ENCODE results near the gene PLLP. TPM values are rescaled to one million over a fixed set of nuclear protein-coding genes. Genes with fewer than 3 reads are reported as not detected.

PLLP gene
- total and polyA plus RNA-seq, 10 of the 15 experiments (the other 5 are each of a cell fraction or from before 2014, with no cell fraction given), result 0.21 to 5.8 (median 0.67) TPM

DNA sequence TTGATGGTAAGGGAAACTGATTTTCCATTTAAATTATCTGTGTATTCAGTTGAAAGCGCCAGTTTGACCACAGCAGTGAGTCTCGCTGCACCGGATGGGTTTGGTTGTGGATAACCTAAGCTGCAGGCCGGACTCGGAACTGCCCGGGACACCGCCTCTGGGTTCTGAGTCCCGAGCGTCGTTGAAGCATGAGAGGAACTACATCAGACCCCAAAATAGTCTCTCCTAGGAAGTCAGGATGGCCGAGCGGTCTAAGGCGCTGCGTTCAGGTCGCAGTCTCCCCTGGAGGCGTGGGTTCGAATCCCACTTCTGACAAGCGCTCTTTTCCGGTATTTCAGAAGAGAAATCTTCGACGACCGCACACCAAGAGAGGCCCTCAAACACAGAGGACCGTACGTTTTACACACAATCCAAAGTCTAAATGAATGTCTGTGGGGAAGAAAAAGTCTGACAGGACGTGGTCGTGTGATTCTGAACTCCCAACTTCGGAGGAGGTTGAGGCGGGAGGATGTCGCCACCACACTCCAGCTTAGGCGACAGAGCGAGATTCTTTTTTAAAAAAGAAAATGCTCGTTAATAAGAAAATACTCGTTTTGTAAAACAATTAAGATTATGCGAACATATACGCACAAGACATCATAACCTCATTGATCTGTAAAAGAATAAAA is 15.4 kb upstream of the PLLP start (continued):
- TF ChIP-seq IRF4 (IDR thresholded peaks at IDR 0.05; ENCODE audit: low read depth, low read length) (peak; percentile 51; the same call in 1 of the 2 replicates), SMAD5 (IDR thresholded peaks at IDR 0.05; ENCODE audit: low read depth) (no peak), TARDBP (IDR thresholded peaks at IDR 0.05; ENCODE audit: borderline replicate concordance) (peak; percentile 95), ZNF384 (IDR thresholded peaks at IDR 0.05; ENCODE audit: borderline replicate concordance, low read depth, low read length) (no peak), ZNF274 (IDR thresholded peaks at IDR 0.05; ENCODE audit: insufficient read depth, insufficient read length) (no peak), HCFC1 (IDR thresholded peaks at IDR 0.05; ENCODE audit: low read length) (peak; percentile 45; the same call in 1 of the 2 replicates), YBX1 (IDR thresholded peaks at IDR 0.05) (no peak), PAX8 (IDR thresholded peaks at IDR 0.05) (no peak), KAT2A (conservative IDR thresholded peaks at IDR 0.05; ENCODE audit: control insufficient read depth, low read depth, low read length) (no peak), ZNF217 (IDR thresholded peaks at IDR 0.05) (peak; percentile 90), FOXK2 (IDR thresholded peaks at IDR 0.05) (no peak; the same call in 1 of the 2 replicates), TAF1 (IDR thresholded peaks at IDR 0.05; ENCODE audit: borderline replicate concordance, low read depth, low read length) (no peak), CBX3 (IDR thresholded peaks at IDR 0.05; ENCODE audit: borderline replicate concordance, low read depth) (no peak), ZNF622 (IDR thresholded peaks at IDR 0.05) (no peak)
- TF ChIP-seq, protein P1, sequence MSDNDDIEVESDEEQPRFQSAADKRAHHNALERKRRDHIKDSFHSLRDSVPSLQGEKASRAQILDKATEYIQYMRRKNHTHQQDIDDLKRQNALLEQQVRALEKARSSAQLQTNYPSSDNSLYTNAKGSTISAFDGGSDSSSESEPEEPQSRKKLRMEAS (IDR thresholded peaks at IDR 0.05; ENCODE audit: low read depth, low read length), result 0 out of 2 replicates have a peak, but pooled peaks have one; percentile 12
- TF ChIP-seq, protein P2, sequence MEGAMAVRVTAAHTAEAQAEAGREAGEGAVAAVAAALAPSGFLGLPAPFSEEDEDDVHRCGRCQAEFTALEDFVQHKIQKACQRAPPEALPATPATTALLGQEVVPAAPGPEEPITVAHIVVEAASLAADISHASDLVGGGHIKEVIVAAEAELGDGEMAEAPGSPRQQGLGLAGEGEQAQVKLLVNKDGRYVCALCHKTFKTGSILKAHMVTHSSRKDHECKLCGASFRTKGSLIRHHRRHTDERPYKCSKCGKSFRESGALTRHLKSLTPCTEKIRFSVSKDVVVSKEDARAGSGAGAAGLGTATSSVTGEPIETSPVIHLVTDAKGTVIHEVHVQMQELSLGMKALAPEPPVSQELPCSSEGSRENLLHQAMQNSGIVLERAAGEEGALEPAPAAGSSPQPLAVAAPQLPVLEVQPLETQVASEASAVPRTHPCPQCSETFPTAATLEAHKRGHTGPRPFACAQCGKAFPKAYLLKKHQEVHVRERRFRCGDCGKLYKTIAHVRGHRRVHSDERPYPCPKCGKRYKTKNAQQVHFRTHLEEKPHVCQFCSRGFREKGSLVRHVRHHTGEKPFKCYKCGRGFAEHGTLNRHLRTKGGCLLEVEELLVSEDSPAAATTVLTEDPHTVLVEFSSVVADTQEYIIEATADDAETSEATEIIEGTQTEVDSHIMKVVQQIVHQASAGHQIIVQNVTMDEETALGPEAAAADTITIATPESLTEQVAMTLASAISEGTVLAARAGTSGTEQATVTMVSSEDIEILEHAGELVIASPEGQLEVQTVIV (IDR thresholded peaks at IDR 0.05; ENCODE audit: borderline replicate concordance, partially characterized antibody), result no peak
- TF ChIP-seq, protein P3, sequence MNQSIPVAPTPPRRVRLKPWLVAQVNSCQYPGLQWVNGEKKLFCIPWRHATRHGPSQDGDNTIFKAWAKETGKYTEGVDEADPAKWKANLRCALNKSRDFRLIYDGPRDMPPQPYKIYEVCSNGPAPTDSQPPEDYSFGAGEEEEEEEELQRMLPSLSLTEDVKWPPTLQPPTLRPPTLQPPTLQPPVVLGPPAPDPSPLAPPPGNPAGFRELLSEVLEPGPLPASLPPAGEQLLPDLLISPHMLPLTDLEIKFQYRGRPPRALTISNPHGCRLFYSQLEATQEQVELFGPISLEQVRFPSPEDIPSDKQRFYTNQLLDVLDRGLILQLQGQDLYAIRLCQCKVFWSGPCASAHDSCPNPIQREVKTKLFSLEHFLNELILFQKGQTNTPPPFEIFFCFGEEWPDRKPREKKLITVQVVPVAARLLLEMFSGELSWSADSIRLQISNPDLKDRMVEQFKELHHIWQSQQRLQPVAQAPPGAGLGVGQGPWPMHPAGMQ (IDR thresholded peaks at IDR 0.05; ENCODE audit: borderline replicate concordance), result no peak
- TF ChIP-seq, protein P4, sequence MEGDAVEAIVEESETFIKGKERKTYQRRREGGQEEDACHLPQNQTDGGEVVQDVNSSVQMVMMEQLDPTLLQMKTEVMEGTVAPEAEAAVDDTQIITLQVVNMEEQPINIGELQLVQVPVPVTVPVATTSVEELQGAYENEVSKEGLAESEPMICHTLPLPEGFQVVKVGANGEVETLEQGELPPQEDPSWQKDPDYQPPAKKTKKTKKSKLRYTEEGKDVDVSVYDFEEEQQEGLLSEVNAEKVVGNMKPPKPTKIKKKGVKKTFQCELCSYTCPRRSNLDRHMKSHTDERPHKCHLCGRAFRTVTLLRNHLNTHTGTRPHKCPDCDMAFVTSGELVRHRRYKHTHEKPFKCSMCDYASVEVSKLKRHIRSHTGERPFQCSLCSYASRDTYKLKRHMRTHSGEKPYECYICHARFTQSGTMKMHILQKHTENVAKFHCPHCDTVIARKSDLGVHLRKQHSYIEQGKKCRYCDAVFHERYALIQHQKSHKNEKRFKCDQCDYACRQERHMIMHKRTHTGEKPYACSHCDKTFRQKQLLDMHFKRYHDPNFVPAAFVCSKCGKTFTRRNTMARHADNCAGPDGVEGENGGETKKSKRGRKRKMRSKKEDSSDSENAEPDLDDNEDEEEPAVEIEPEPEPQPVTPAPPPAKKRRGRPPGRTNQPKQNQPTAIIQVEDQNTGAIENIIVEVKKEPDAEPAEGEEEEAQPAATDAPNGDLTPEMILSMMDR (IDR thresholded peaks at IDR 0.05 in 2 of 3, conservative IDR thresholded peaks at IDR 0.05 in 1 of 3; ENCODE audit: control insufficient read depth in 2 of 3, extremely low read depth in 1 of 3, insufficient read depth in 1 of 3, low read depth in 3 of 3, low read length in 3 of 3), result no peak; a peak in 2 of 6 replicates
- TF ChIP-seq, protein P5, sequence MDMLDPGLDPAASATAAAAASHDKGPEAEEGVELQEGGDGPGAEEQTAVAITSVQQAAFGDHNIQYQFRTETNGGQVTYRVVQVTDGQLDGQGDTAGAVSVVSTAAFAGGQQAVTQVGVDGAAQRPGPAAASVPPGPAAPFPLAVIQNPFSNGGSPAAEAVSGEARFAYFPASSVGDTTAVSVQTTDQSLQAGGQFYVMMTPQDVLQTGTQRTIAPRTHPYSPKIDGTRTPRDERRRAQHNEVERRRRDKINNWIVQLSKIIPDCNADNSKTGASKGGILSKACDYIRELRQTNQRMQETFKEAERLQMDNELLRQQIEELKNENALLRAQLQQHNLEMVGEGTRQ (IDR thresholded peaks at IDR 0.05; ENCODE audit: borderline replicate concordance, low read depth, low read length), result no peak
- TF ChIP-seq, protein P6, sequence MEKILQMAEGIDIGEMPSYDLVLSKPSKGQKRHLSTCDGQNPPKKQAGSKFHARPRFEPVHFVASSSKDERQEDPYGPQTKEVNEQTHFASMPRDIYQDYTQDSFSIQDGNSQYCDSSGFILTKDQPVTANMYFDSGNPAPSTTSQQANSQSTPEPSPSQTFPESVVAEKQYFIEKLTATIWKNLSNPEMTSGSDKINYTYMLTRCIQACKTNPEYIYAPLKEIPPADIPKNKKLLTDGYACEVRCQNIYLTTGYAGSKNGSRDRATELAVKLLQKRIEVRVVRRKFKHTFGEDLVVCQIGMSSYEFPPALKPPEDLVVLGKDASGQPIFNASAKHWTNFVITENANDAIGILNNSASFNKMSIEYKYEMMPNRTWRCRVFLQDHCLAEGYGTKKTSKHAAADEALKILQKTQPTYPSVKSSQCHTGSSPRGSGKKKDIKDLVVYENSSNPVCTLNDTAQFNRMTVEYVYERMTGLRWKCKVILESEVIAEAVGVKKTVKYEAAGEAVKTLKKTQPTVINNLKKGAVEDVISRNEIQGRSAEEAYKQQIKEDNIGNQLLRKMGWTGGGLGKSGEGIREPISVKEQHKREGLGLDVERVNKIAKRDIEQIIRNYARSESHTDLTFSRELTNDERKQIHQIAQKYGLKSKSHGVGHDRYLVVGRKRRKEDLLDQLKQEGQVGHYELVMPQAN (conservative IDR thresholded peaks at IDR 0.05), result peak; percentile 20; the same call in 1 of the 2 replicates
- TF ChIP-seq, protein P7, sequence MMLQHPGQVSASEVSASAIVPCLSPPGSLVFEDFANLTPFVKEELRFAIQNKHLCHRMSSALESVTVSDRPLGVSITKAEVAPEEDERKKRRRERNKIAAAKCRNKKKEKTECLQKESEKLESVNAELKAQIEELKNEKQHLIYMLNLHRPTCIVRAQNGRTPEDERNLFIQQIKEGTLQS (IDR thresholded peaks at IDR 0.05; ENCODE audit: borderline replicate concordance, extremely low read depth, low read depth, low read length), result no peak
